ENCODE results near the gene ANKRD17. TPM values are rescaled to one million over a fixed set of nuclear protein-coding genes. Genes with fewer than 3 reads are reported as not detected.

The ANKRD17 gene
- total RNA-seq, 1 experiment from 2014 or later, result 54.6 TPM

DNA sequence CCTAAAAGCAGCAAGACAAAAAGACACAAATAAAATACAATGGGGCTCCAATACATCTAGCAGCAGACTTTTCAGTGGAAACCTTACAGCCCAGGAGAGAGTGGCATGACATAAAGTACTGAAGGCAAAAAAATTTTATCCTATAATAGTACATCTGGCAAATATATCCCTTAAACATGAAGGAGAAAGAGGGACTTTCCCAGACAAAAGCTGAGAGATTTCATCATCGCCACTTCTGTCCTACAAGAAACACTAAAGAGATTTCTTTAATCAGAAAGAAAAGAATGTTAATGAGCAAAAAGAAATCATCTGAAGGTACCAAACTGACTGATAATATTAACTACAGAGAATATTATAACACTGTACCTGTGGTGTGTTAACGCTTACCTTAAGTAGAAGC, 86.4 kb downstream of the ANKRD17 start:
- Mint-ChIP-seq H3K9me3 (ENCODE audit: low read depth, unreplicated experiment) (peaks cover 8% of the 10 kb centered on the region), H3K4me3 (ENCODE audit: low read depth, unreplicated experiment) (no peak overlapping the region), H3K27ac (ENCODE audit: unreplicated experiment) (no peak overlapping the region), H3K27me3 (ENCODE audit: unreplicated experiment) (no peaks in the 10 kb centered on the region), H3K36me3 (ENCODE audit: insufficient read depth, unreplicated experiment) (peaks cover 24% of the 10 kb centered on the region), H3K4me1 (ENCODE audit: low read depth, unreplicated experiment) (peaks cover 30% of the 10 kb centered on the region)
- TF ChIP-seq, protein P1, sequence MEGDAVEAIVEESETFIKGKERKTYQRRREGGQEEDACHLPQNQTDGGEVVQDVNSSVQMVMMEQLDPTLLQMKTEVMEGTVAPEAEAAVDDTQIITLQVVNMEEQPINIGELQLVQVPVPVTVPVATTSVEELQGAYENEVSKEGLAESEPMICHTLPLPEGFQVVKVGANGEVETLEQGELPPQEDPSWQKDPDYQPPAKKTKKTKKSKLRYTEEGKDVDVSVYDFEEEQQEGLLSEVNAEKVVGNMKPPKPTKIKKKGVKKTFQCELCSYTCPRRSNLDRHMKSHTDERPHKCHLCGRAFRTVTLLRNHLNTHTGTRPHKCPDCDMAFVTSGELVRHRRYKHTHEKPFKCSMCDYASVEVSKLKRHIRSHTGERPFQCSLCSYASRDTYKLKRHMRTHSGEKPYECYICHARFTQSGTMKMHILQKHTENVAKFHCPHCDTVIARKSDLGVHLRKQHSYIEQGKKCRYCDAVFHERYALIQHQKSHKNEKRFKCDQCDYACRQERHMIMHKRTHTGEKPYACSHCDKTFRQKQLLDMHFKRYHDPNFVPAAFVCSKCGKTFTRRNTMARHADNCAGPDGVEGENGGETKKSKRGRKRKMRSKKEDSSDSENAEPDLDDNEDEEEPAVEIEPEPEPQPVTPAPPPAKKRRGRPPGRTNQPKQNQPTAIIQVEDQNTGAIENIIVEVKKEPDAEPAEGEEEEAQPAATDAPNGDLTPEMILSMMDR (IDR thresholded peaks at IDR 0.05; ENCODE audit: unreplicated experiment), result no peak
- intact Hi-C loops (cut with micrococcal nuclease; ENCODE audit: unreplicated experiment), result no loop called here
- CTCF ChIA-PET, result no interaction called here
- DNase-seq, result no peak
- BruUV-seq (replicated peaks), result no TSS peak

DNA sequence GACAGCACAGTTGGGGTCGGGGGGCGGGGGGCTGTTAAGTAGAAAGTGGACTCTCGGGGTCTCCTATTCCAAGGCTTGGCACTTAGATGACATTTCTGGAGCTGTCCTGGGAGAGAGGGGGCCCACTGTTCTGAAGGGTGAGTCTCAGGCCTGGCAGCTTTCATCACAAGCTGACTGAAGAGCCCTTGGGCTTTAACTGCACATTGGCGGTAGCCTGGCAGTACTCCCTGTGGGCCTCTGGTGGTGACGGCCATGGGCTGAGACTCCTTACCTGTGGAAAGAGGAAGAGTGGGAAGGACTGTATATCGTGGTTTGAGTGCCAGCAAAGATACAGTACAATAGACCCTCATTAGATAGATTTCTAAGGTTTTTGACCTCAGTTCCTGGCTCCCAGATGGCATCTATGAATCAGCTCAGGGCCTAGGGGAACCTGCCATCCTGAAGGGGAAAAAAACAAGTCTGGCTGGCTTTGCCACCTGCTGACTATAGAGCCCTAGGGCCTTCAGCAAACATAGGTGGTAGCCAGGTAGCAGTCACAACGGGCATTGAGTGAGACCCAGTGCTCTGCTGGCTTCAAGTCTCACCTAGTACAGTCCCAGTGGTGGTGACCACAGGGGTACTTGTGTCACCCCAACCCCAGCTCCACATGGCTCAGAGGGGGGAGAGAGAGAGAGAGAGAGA, 87.9 kb downstream of the ANKRD17 start:
- TF ChIP-seq, protein P1 (IDR thresholded peaks at IDR 0.05; ENCODE audit: unreplicated experiment), result no peak
- no peaks in the 10 kb centered on the region for H3K27me3 Mint-ChIP-seq (ENCODE audit: unreplicated experiment)
- H3K4me3 Mint-ChIP-seq (ENCODE audit: low read depth, unreplicated experiment), result no peak overlapping the region
- BruUV-seq (replicated peaks), result no TSS peak
- intact Hi-C loops (cut with micrococcal nuclease; ENCODE audit: unreplicated experiment), result no loop called here
- H3K36me3 Mint-ChIP-seq (ENCODE audit: insufficient read depth, unreplicated experiment), result peaks cover 23% of the 10 kb centered on the region
- peaks cover 30% of the 10 kb centered on the region for H3K4me1 Mint-ChIP-seq (ENCODE audit: low read depth, unreplicated experiment)
- DNase-seq, result peak; percentile 3
- H3K9me3 Mint-ChIP-seq (ENCODE audit: low read depth, unreplicated experiment), result peaks cover 11% of the 10 kb centered on the region
- H3K27ac Mint-ChIP-seq (ENCODE audit: unreplicated experiment), result no peak overlapping the region
- CTCF ChIA-PET, result no interaction called here

GRCh38 chr4:73166212-73166611, 92.4 kb downstream of the ANKRD17 start:
- H3K27ac Mint-ChIP-seq (ENCODE audit: unreplicated experiment), result no peak overlapping the region
- H3K4me1 Mint-ChIP-seq (ENCODE audit: low read depth, unreplicated experiment), result peaks cover 11% of the 10 kb centered on the region
- CTCF ChIA-PET, result no interaction called here
- TF ChIP-seq, protein P1 (IDR thresholded peaks at IDR 0.05; ENCODE audit: unreplicated experiment), result no peak
- no peaks in the 10 kb centered on the region for H3K27me3 Mint-ChIP-seq (ENCODE audit: unreplicated experiment)
- intact Hi-C loops (cut with micrococcal nuclease; ENCODE audit: unreplicated experiment), result no loop called here
- no peak for DNase-seq
- peaks cover 3% of the 10 kb centered on the region for H3K9me3 Mint-ChIP-seq (ENCODE audit: low read depth, unreplicated experiment)
- peaks cover 17% of the 10 kb centered on the region for H3K36me3 Mint-ChIP-seq (ENCODE audit: insufficient read depth, unreplicated experiment)
- H3K4me3 Mint-ChIP-seq (ENCODE audit: low read depth, unreplicated experiment), result no peak overlapping the region
- no TSS peak for BruUV-seq (replicated peaks)

- no peaks in the 10 kb centered on the region for H3K9me3 Mint-ChIP-seq (ENCODE audit: low read depth, unreplicated experiment)
- H3K4me3 Mint-ChIP-seq (ENCODE audit: low read depth, unreplicated experiment), result no peak overlapping the region
- TF ChIP-seq, protein P1 (IDR thresholded peaks at IDR 0.05; ENCODE audit: unreplicated experiment), result no peak
- no peak for DNase-seq
- BruUV-seq (replicated peaks), result no TSS peak
- intact Hi-C loops (cut with micrococcal nuclease; ENCODE audit: unreplicated experiment), result no loop called here
- CTCF ChIA-PET, result no interaction called here
- no peaks in the 10 kb centered on the region for H3K4me1 Mint-ChIP-seq (ENCODE audit: low read depth, unreplicated experiment)
- H3K27me3 Mint-ChIP-seq (ENCODE audit: unreplicated experiment), result no peaks in the 10 kb centered on the region
- no peak overlapping the region for H3K27ac Mint-ChIP-seq (ENCODE audit: unreplicated experiment)
- H3K36me3 Mint-ChIP-seq (ENCODE audit: insufficient read depth, unreplicated experiment), result peaks cover 10% of the 10 kb centered on the region
These were observed 96.9 kb downstream of the ANKRD17 start for GRCh38 chr4:73161527-73162185.
